Astrocyte of the cerebellum (primary cell): ENCODE results near the gene XYLT1.

Experiments
- DNase-seq: peaks from one replicate; pipeline ENCODE4 v3.0.0-alpha.2; 2011; ENCODE audit warnings: low read depth
- H3K4me3 ChIP-seq: 2 replicates; pipeline ENCODE4 v1.5.1; 2011; ENCODE audit warnings: mild to moderate bottlenecking, low read depth, low read length, moderate library complexity
- CTCF ChIP-seq: IDR thresholded peaks from 2 replicates; pipeline ENCODE4 v1.5.1; 2012; ENCODE audit warnings: low read length, low read depth, moderate library complexity, mild to moderate bottlenecking; ENCODE audit errors: missing control alignments
- in situ Hi-C: cut with HindIII; loops from 2 replicates; pipeline ENCODE4 v1.10.0; 2017; ENCODE audit warnings: low sequenced_read_pairs

Gene XYLT1

GRCh38 chr16:17357307-17358062 is 113.3 kb downstream of the XYLT1 start:
- in situ Hi-C loops, result no loop called here
- no peak for TF ChIP-seq CTCF
- H3K4me3 ChIP-seq, result no peak overlapping the region
- DNase-seq, result no peak

GRCh38 chr16:17356243-17356933 is 114.4 kb downstream of the XYLT1 start:
- no peak for DNase-seq
- TF ChIP-seq CTCF, result no peak
- in situ Hi-C loops, result no loop called here
- H3K4me3 ChIP-seq, result no peak overlapping the region

GRCh38 chr16:17354685-17355084 is 116.1 kb downstream of the XYLT1 start:
- in situ Hi-C loops, result loop anchor here (5.0 kb wide), 1 partner anchor 63 kb away; no protein-coding TSS in a partner anchor
- no peak overlapping the region for H3K4me3 ChIP-seq
- no peak for TF ChIP-seq CTCF
- no peak for DNase-seq

- DNase-seq, result no peak
- in situ Hi-C loops, result loop anchor here (5.0 kb wide), 1 partner anchor 63 kb away; no protein-coding TSS in a partner anchor
- no peak for TF ChIP-seq CTCF
- no peak overlapping the region for H3K4me3 ChIP-seq
Observed at GRCh38 chr16:17354141-17354601, 116.6 kb downstream of the XYLT1 start.

- no peak for TF ChIP-seq CTCF
- in situ Hi-C loops, result loop anchor here (5.0 kb wide), 1 partner anchor 64 kb away; no protein-coding TSS in a partner anchor
- H3K4me3 ChIP-seq, result no peak overlapping the region
- no peak for DNase-seq
Observed at GRCh38 chr16:17353561-17353960, 117.2 kb downstream of the XYLT1 start.

- no peak overlapping the region for H3K4me3 ChIP-seq
- in situ Hi-C loops, result loop anchor here (5.0 kb wide), 1 partner anchor 66 kb away; no protein-coding TSS in a partner anchor
- DNase-seq, result no peak
- no peak for TF ChIP-seq CTCF
Observed at GRCh38 chr16:17351441-17352035, 119.2 kb downstream of the XYLT1 start.
